PC-9 (cell line): Measurements from ENCODE around the gene RAB15. TPM values are rescaled to one million over a fixed set of nuclear protein-coding genes. Genes with fewer than 3 reads are reported as not detected.

Source experiments
- BruUV-seq: library from RNA; stranded (reverse); fragments of 400-500 nt; replicated peaks from 2 replicates; lab custom pipeline; 2021; lab: Mats Ljungman, UMichigan
- CTCF ChIA-PET: fragments of 300-600 bp; sonication (Branson Sonifier 250); formaldehyde crosslinking; loops from one replicate; lab custom pipeline; 2022; ENCODE audit warnings: antibody characterized with exemption; lab: Charles Lee
- POLR2A ChIA-PET: fragments of 300-600 bp; sonication (Branson Sonifier 250); formaldehyde crosslinking; loops from one replicate; lab custom pipeline; 2022; ENCODE audit warnings: antibody characterized with exemption; ENCODE audit not compliant: unreplicated experiment; lab: Charles Lee
- DNase-seq, 2 experiments: peaks; one replicate each; pipeline versions ENCODE4 v3.0.0 to v3.0.0-alpha.2; 2015 to 2022; ENCODE audit warnings: mixed read lengths in 1 of 2
- H2AFZ ChIP-seq: fragments of 200-600 bp; sonication (generic); 2 replicates; pipeline ENCODE4 v1.8.1; 2017; ENCODE audit warnings: antibody characterized with exemption
- H3F3A ChIP-seq: fragments of 200-600 bp; sonication (generic); 2 replicates; pipeline ENCODE4 v1.8.1; 2017; ENCODE audit warnings: antibody characterized with exemption, mild to moderate bottlenecking, low read depth; ENCODE audit not compliant: insufficient read depth
- H3K27ac ChIP-seq: fragments of 200-600 bp; sonication (generic); 2 replicates; pipeline ENCODE4 v1.6.1; 2016; ENCODE audit warnings: mixed run types
- H3K27me3 ChIP-seq: fragments of 200-600 bp; sonication (generic); 2 replicates; pipeline ENCODE4 v1.6.1; 2016; ENCODE audit warnings: low read depth, mixed run types; ENCODE audit not compliant: insufficient read depth
- H3K36me3 ChIP-seq: fragments of 200-600 bp; sonication (generic); 2 replicates; pipeline ENCODE4 v1.6.1; 2016; ENCODE audit warnings: low read depth, mixed run types
- H3K4me1 ChIP-seq: fragments of 200-600 bp; sonication (generic); replicated peaks from 2 replicates; pipeline ENCODE4 v1.6.1; 2016; ENCODE audit warnings: mixed run types; ENCODE audit not compliant: insufficient read depth
- H3K4me2 ChIP-seq: fragments of 200-600 bp; sonication (generic); 2 replicates; pipeline ENCODE4 v1.6.1; 2017; ENCODE audit warnings: mixed run types
- H3K4me3 ChIP-seq: fragments of 200-600 bp; sonication (generic); 2 replicates; pipeline ENCODE4 v1.6.1; 2016; ENCODE audit warnings: mixed run types
- H3K79me2 ChIP-seq: fragments of 200-600 bp; sonication (generic); 2 replicates; pipeline ENCODE4 v1.6.1; 2017; ENCODE audit warnings: low read depth, mixed run types
- H3K9me2 ChIP-seq: fragments of 200-600 bp; sonication (generic); 2 replicates; pipeline ENCODE4 v1.8.1; 2017; ENCODE audit warnings: mild to moderate bottlenecking; ENCODE audit not compliant: insufficient read depth
- H3K9me3 ChIP-seq: fragments of 200-600 bp; sonication (generic); 2 replicates; pipeline ENCODE4 v1.8.1; 2016; ENCODE audit warnings: low read depth; ENCODE audit not compliant: insufficient read depth
- H4K20me1 ChIP-seq: fragments of 200-600 bp; sonication (generic); 2 replicates; pipeline ENCODE4 v1.8.1; 2017; ENCODE audit not compliant: insufficient read depth
- CTCF ChIP-seq: fragments of 200-600 bp; sonication (generic); conservative IDR thresholded peaks from 2 replicates; pipeline ENCODE4 v1.6.1; 2017; ENCODE audit warnings: mixed run types, antibody characterized with exemption, mild to moderate bottlenecking, moderate library complexity
- EZH2 ChIP-seq: fragments of 200-600 bp; sonication (generic); IDR thresholded peaks from 2 replicates; pipeline ENCODE4 v1.8.0; 2017; ENCODE audit warnings: antibody characterized with exemption, low read depth
- intact Hi-C: fragments of 100-400 bp; cut with micrococcal nuclease; formaldehyde crosslinking; loops from one replicate; pipeline ENCODE4 v1.10.0; 2022; ENCODE audit not compliant: unreplicated experiment
- total RNA-seq: library from RNA; stranded (reverse); gene quantifications from 2 replicates; pipeline ENCODE4 v1.2.3, GENCODE V29; 2021

Gene RAB15
- total RNA-seq, 1 experiment from 2014 or later, result 74.9 TPM

- ChIA-PET CTCF (interaction anchor here (0.6 kb wide), 1 partner anchor 942 kb away, joined by 7 read pairs; no protein-coding TSS in a partner anchor), POLR2A (interaction anchor here (0.6 to 0.7 kb wide), 2 partner anchors 12 to 231 kb away, joined by 4 to 20 read pairs; no protein-coding TSS in a partner anchor)
- Histone ChIP-seq H3K36me3 (peaks cover 53% of the 10 kb centered on the region), H2AFZ (no peak overlapping the region), H3K79me2 (peaks cover 8% of the 10 kb centered on the region), H3K27ac (0 out of 2 replicates have a peak overlapping the region, but pooled peaks have one; percentile 16), H3K9me3 (no peaks in the 10 kb centered on the region), H3F3A (peaks cover 5% of the 10 kb centered on the region), H3K27me3 (no peaks in the 10 kb centered on the region), H3K9me2 (no peaks in the 10 kb centered on the region), H3K4me1 (no peaks in the 10 kb centered on the region), H3K4me2 (no peak overlapping the region), H3K4me3 (no peak overlapping the region), H4K20me1 (peaks cover 11% of the 10 kb centered on the region; the same call in 1 of the 2 replicates)
- intact Hi-C loops, result no loop called here
- DNase-seq, result no peak
- BruUV-seq, result no TSS peak
- TF ChIP-seq CTCF (no peak), EZH2 (no peak)
Measured at GRCh38 chr14:64927031-64927430, 45.1 kb downstream of the RAB15 start.

GRCh38 chr14:64926398-64926995 lies 45.6 kb downstream of the RAB15 start:
- peaks cover 15% of the 10 kb centered on the region; the same call in 1 of the 2 replicates for H4K20me1 ChIP-seq
- CTCF ChIA-PET, result interaction anchor here (0.6 kb wide), 1 partner anchor 941 kb away, joined by 7 read pairs; no protein-coding TSS in a partner anchor
- no peaks in the 10 kb centered on the region for H3K4me1 ChIP-seq
- H3K27ac ChIP-seq, result 0 out of 2 replicates have a peak overlapping the region, but pooled peaks have one; percentile 16
- no peak for DNase-seq
- intact Hi-C loops, result no loop called here
- no peak overlapping the region for H2AFZ ChIP-seq
- BruUV-seq, result no TSS peak
- no peaks in the 10 kb centered on the region for H3K9me3 ChIP-seq
- POLR2A ChIA-PET, result interaction anchor here (0.6 kb wide), 1 partner anchor 232 kb away, joined by 4 read pairs; no protein-coding TSS in a partner anchor
- H3K79me2 ChIP-seq, result peaks cover 13% of the 10 kb centered on the region
- TF ChIP-seq EZH2 (no peak), CTCF (no peak)
- peaks cover 50% of the 10 kb centered on the region for H3K36me3 ChIP-seq
- no peak overlapping the region for H3K4me2 ChIP-seq
- H3K27me3 ChIP-seq, result no peaks in the 10 kb centered on the region
- no peak overlapping the region for H3K4me3 ChIP-seq
- H3F3A ChIP-seq, result peaks cover 5% of the 10 kb centered on the region
- H3K9me2 ChIP-seq, result no peaks in the 10 kb centered on the region

GRCh38 chr14:64923015-64923414 lies 49.1 kb downstream of the RAB15 start:
- no TSS peak for BruUV-seq
- peaks cover 29% of the 10 kb centered on the region for H4K20me1 ChIP-seq
- H3K4me2 ChIP-seq, result no peak overlapping the region
- no peak overlapping the region for H3K4me3 ChIP-seq
- no peak for TF ChIP-seq EZH2
- no peak for TF ChIP-seq CTCF
- H3F3A ChIP-seq, result no peaks in the 10 kb centered on the region; the same call in 1 of the 2 replicates
- H3K27me3 ChIP-seq, result no peaks in the 10 kb centered on the region
- peaks cover 45% of the 10 kb centered on the region for H3K79me2 ChIP-seq
- no peak overlapping the region for H2AFZ ChIP-seq
- H3K27ac ChIP-seq, result no peak overlapping the region
- peaks cover 6% of the 10 kb centered on the region; the same call in 1 of the 2 replicates for H3K4me1 ChIP-seq
- DNase-seq, result no peak
- CTCF ChIA-PET, result no interaction called here
- no peaks in the 10 kb centered on the region for H3K9me3 ChIP-seq
- POLR2A ChIA-PET, result interaction anchor here (0.5 to 0.6 kb wide), 3 partner anchors 8 to 378 kb away, joined by 3 to 12 read pairs (median 8); no protein-coding TSS in a partner anchor
- H3K9me2 ChIP-seq, result no peaks in the 10 kb centered on the region
- intact Hi-C loops, result no loop called here
- H3K36me3 ChIP-seq, result peaks cover 46% of the 10 kb centered on the region
